HG02973 (cell line): ENCODE data around the gene ARHGAP42.
A peak's percentile ranks its signal among the peaks of the same experiment; 100 is the strongest.
"Not testable (repeated sequence)": the region's sequence is repeated elsewhere in the genome, so short reads cannot be mapped to it uniquely, and the experiment has no call there.

Source experiments
- ATAC-seq: cut with Tn5 transposase; IDR thresholded peaks from one replicate; pipeline ENCODE4 v1.9.1; 2021; ENCODE audit warnings: moderate library complexity; ENCODE audit not compliant: unreplicated experiment

Gene ARHGAP42

GRCh38 chr11:100687054-100687629 lies at the start of gene ARHGAP42:
TSS of gene ARHGAP42 (plus strand) at chr11:100687288. CDS start at chr11:100687679, 391 bp downstream.
- ATAC-seq, result peak; percentile 69

- ATAC-seq, result no peak
These were observed 49.4 kb upstream of the ARHGAP42 start for GRCh38 chr11:100637706-100638105.

GRCh38 chr11:100638648-100639047 lies 48.4 kb upstream of the ARHGAP42 start:
- ATAC-seq, result no peak

GRCh38 chr11:100639140-100639539 lies 47.9 kb upstream of the ARHGAP42 start:
- ATAC-seq, result no peak

GRCh38 chr11:100640071-100640470 lies 47.0 kb upstream of the ARHGAP42 start:
- no peak for ATAC-seq

GRCh38 chr11:100640646-100641045 lies 46.4 kb upstream of the ARHGAP42 start:
- ATAC-seq, result no peak

- no peak for ATAC-seq
These were observed 45.6 kb upstream of the ARHGAP42 start for GRCh38 chr11:100641456-100641855.

- ATAC-seq, result no peak
These were observed 40.5 kb upstream of the ARHGAP42 start for GRCh38 chr11:100646545-100646944.

GRCh38 chr11:100647861-100648260 lies 39.2 kb upstream of the ARHGAP42 start:
- no peak for ATAC-seq

- ATAC-seq, result no peak
These were observed 23.5 kb upstream of the ARHGAP42 start for GRCh38 chr11:100663583-100663982.

GRCh38 chr11:100663996-100664395 lies 23.1 kb upstream of the ARHGAP42 start:
- ATAC-seq, result no peak

- not testable (repeated sequence) for ATAC-seq
These were observed 20.3 kb upstream of the ARHGAP42 start for GRCh38 chr11:100666816-100667215.

GRCh38 chr11:100667449-100667848 lies 19.6 kb upstream of the ARHGAP42 start:
- ATAC-seq, result no peak

- ATAC-seq, result no peak
These were observed 16.9 kb upstream of the ARHGAP42 start for GRCh38 chr11:100670140-100670539.

- no peak for ATAC-seq
These were observed 15.6 kb upstream of the ARHGAP42 start for GRCh38 chr11:100671471-100671870.

- ATAC-seq, result no peak
These were observed 14.5 kb upstream of the ARHGAP42 start for GRCh38 chr11:100672498-100673033.

- no peak for ATAC-seq
These were observed 14.0 kb upstream of the ARHGAP42 start for GRCh38 chr11:100673063-100673462.

- no peak for ATAC-seq
These were observed 12.9 kb upstream of the ARHGAP42 start for GRCh38 chr11:100674212-100674611.

GRCh38 chr11:100675115-100675650 lies 11.9 kb upstream of the ARHGAP42 start:
- no peak for ATAC-seq

- ATAC-seq, result no peak
These were observed 10.2 kb upstream of the ARHGAP42 start for GRCh38 chr11:100676901-100677300.

GRCh38 chr11:100677796-100678195 lies 9.3 kb upstream of the ARHGAP42 start:
- ATAC-seq, result no peak

GRCh38 chr11:100680070-100680469 lies 7.0 kb upstream of the ARHGAP42 start:
- ATAC-seq, result no peak

GRCh38 chr11:100681064-100681502 lies 6.0 kb upstream of the ARHGAP42 start:
- peak; percentile 99 for ATAC-seq
